ENCODE data around the gene HIVEP2.

HIVEP2 gene

DNA sequence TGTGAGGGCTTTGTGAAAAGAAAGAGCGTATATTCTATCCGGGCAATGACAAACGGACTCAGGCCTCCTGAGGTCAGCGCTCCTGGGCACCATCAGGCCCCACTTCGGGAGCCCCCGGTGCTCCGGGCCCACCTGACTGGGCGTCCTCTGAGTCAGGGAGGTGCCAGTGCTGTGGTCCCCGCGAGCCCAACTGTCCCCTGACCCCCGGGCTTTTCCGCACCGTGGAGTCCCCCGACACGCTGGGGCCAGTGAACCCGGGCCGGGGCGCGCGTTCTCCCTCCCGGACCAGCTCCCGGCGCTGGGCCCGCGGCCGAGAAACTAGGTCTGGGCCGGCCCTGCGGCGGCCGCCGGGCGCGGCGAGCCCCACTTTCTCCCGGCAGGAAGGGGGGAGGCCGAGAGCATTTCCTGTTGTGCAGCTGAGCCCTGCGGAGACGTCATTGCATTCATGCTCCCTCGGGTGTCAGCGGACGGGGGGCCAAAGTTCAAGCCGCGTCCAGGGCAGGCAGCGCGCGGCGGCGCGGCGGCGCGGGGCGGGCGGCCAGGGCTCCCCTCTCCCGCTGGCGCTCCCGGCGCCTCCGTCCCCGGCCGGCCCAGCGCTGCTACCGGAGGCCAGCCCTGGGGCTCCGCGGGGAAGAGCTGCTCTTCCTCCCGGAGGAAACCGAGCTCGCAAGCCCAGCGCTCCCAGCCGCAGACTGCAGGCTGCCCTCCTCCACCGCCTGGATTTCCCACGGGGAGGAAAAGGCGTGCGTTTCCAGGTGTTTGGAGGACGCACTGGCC is 18.3 kb downstream of the HIVEP2 start:
- no peak for DNase-seq (ENCODE audit: low read depth)
- TF ChIP-seq, protein P1, sequence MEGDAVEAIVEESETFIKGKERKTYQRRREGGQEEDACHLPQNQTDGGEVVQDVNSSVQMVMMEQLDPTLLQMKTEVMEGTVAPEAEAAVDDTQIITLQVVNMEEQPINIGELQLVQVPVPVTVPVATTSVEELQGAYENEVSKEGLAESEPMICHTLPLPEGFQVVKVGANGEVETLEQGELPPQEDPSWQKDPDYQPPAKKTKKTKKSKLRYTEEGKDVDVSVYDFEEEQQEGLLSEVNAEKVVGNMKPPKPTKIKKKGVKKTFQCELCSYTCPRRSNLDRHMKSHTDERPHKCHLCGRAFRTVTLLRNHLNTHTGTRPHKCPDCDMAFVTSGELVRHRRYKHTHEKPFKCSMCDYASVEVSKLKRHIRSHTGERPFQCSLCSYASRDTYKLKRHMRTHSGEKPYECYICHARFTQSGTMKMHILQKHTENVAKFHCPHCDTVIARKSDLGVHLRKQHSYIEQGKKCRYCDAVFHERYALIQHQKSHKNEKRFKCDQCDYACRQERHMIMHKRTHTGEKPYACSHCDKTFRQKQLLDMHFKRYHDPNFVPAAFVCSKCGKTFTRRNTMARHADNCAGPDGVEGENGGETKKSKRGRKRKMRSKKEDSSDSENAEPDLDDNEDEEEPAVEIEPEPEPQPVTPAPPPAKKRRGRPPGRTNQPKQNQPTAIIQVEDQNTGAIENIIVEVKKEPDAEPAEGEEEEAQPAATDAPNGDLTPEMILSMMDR (IDR thresholded peaks at IDR 0.05; ENCODE audit: control insufficient read depth, insufficient read depth, low read depth, low read length, missing control alignments), result no peak
- H3K4me3 ChIP-seq (ENCODE audit: control insufficient read depth, low read depth, low read length), result peak overlapping the region; percentile 69

DNA sequence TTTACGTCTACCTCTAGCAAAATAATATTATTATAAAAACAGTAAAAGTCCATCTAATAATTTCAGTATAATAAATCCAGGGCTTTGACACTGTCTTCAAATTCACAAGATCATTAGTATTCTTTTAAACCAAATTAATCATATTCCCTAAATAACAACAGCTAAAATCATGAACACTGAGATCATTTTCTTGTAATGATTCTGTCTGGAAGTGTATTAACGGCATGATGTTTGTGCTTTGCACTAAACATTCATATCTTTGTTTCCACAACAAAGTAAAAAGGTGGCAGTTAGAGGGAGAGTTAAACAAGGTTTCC is 18.8 kb downstream of the HIVEP2 start:
- H3K4me3 ChIP-seq (ENCODE audit: control insufficient read depth, low read depth, low read length), result peak overlapping the region; percentile 69
- TF ChIP-seq, protein P1 (IDR thresholded peaks at IDR 0.05; ENCODE audit: control insufficient read depth, insufficient read depth, low read depth, low read length, missing control alignments), result no peak

DNA sequence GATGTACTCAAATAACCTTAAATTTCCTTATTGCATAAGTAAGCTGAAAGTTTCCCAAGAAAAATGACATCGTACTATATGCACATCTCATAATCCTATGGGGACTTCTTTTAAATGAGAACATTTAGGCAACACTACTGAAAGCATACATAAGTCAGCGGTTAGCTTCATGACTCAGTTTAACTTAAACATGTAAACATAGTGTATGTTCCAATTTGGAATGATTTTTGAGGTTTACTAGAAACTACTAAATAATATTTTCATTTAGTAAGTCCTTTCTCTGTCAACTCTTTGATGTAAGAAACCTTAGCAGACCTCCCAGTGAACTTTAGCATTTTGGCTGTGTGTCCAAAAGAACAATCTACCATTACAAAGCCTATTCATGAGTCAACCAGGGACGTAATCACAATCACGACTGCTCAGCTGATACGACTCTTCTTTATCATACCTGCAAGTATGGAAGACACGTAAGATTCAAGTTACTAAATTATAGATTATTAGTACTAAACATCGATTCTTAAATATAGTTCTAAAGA is 19.3 kb downstream of the HIVEP2 start:
- DNase-seq (ENCODE audit: low read depth), result no peak
- no peak overlapping the region for H3K4me3 ChIP-seq (ENCODE audit: control insufficient read depth, low read depth, low read length)
- TF ChIP-seq, protein P1 (IDR thresholded peaks at IDR 0.05; ENCODE audit: control insufficient read depth, insufficient read depth, low read depth, low read length, missing control alignments), result no peak

More for the DNA sequence above, 18.8 kb downstream of the HIVEP2 start:
- no peak for DNase-seq (ENCODE audit: low read depth)

DNA sequence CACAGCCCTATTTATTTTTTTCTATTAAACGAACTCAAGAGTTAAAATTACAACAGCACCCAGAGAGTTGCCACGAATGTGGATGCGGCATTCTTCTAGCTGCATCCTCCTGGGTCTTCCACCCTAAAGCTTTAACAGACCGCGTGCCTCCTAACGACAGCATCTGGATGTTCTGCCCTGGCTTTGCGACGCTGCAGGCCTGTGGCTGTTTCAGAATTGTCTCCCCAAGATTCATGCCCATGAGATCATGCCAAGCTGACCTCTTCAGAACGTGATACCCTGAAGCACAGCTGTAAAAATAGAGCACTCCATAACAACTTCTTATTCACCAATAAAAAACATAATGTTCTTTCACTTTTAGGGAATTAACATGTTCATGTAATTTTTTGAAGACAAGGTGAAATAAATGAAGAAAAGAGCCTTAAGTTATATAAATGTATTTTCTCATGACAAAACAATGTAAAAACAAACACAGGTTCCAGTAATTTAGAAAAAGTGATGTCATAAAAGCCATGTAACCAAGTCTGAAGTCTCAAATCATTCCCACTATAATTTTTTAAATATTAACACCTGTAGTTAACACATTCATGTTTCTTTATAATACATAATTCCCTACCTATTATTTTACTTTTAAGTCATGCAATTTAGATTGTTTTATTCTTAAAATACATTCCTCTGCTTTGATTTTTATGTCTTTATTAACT is 26.5 kb downstream of the HIVEP2 start:
- TF ChIP-seq, protein P1 (IDR thresholded peaks at IDR 0.05; ENCODE audit: control insufficient read depth, insufficient read depth, low read depth, low read length, missing control alignments), result no peak
- no peak for DNase-seq (ENCODE audit: low read depth)

DNA sequence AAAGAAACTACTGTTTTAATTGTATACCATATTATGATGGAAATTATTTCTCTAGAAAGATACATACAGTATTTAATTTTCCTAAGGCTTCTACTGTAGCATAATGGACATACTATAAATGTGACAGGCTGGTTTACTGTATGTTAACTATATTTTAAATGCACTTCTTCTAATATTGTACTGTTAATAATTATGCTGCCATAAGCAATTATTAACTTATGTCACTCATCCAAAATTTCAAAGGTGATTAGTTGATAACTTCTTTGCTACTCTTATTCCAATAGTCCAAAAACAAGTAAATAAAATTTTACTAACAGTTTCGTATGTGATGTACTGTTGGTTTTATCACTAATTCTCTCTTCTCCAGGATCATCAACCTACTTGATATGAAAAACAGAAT is 28.1 kb downstream of the HIVEP2 start:
- H3K4me3 ChIP-seq (ENCODE audit: control insufficient read depth, low read depth, low read length), result no peak overlapping the region
- TF ChIP-seq, protein P1 (IDR thresholded peaks at IDR 0.05; ENCODE audit: control insufficient read depth, insufficient read depth, low read depth, low read length, missing control alignments), result no peak
- no peak for DNase-seq (ENCODE audit: low read depth)

More for the DNA sequence above, 26.5 kb downstream of the HIVEP2 start:
- no peak overlapping the region for H3K4me3 ChIP-seq (ENCODE audit: control insufficient read depth, low read depth, low read length)

DNA sequence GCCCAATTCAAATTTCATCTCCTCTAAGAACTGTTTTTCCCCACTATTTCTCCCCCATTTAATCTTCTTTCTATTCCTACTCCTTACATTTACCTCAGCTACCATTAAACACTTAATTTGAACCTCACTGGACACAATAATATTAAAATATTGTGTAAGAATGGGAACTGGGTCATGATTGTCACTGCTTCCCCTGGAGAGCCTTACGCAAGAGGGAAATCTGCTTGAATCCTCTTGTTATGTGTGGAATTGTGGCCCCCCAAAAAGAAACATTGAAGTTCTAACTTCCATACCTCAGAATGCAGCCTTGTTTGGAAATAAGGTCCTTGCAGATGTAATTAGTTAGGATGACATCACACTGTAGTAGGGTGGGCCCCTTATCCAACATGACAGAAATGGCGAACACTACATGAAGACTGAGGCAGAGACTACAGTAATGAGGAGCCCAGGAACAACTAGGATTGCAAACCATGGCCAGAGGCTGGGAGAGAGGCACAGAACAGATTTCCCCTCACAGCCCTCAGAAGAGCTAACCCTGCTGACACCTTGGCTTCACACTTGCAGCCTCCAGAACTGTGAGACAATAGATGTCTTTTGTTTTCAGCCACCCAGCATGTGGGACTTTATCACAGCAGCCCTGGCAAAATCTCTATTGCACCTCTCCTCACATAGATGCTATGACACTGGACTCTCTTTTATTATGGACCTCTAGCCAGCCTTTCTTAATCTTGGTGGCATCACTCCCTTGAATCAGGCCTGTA is 29.9 kb downstream of the HIVEP2 start:
- DNase-seq (ENCODE audit: low read depth), result no peak
- TF ChIP-seq, protein P1 (IDR thresholded peaks at IDR 0.05; ENCODE audit: control insufficient read depth, insufficient read depth, low read depth, low read length, missing control alignments), result no peak
- no peak overlapping the region for H3K4me3 ChIP-seq (ENCODE audit: control insufficient read depth, low read depth, low read length)

All from AG09309 (cell line).